ENCODE results near the gene OSBPL7. TPM values are rescaled to one million over a fixed set of nuclear protein-coding genes. Genes with fewer than 3 reads are reported as not detected.
A peak's percentile ranks its signal among the peaks of the same experiment; 100 is the strongest.

Gene OSBPL7
- total RNA-seq, 4 donors from 2014 or later, result 12.7 to 18.0 (median 14.7) TPM

GRCh38 chr17:47840742-47841487, 19.3 kb upstream of the OSBPL7 start, which contains the start of gene SCRN2:
Gene SCRN2 (minus strand): TSS chr17:47841273. CDS start chr17:47840843, 430 bp downstream.
- Histone ChIP-seq H3K4me3 (replicated peaks in 1 of 3) (peak within 1 kb of the TSS; percentile 50 to 77 (median 53)), H3K9me3 (no peaks in the 10 kb centered on the region), H3K27ac (peak within 1 kb of the TSS; percentile 34 to 63 (median 62)), H3K27me3 (no peaks in the 10 kb centered on the region), H3K4me1 (peaks cover 11 to 26% of the 10 kb centered on the region in 2 donors), H3K36me3 (peaks cover 6 to 11% of the 10 kb centered on the region in 2 donors)
- peak in 1 of 2 donors; percentile 59 for TF ChIP-seq POLR2A (IDR thresholded peaks at IDR 0.05)
- TF ChIP-seq CTCF (IDR thresholded peaks at IDR 0.05), result peak in 5 of 6 experiments; percentile 93 to 99 (median 98)
- peak; percentile 91 to 92 for DNase-seq
- WGBS, 2 donors, result 1 to 2% methylated on average over 15 to 31 of the region's 55 CpGs
- intact Hi-C loops (cut with DNase I), result loop anchor here (2.0 kb wide), 1 partner anchor 48 kb away; no protein-coding TSS in a partner anchor

- peak in 1 of 2 donors; percentile 36 for DNase-seq
Measured at GRCh38 chr17:47840001-47840741, 18.6 kb upstream of the OSBPL7 start.

GRCh38 chr17:47839071-47839470, 17.5 kb upstream of the OSBPL7 start:
- no peak for DNase-seq
- 88% methylated on average over 5 of the region's 5 CpGs for WGBS, 2 donors
- no peak overlapping the region for H3K27ac ChIP-seq
- TF ChIP-seq CTCF (IDR thresholded peaks at IDR 0.05) (no peak), POLR2A (IDR thresholded peaks at IDR 0.05) (no peak)
- H3K9me3 ChIP-seq, result no peaks in the 10 kb centered on the region
- H3K36me3 ChIP-seq, result peaks cover 6 to 11% of the 10 kb centered on the region in 2 donors
- peaks cover 11 to 26% of the 10 kb centered on the region in 2 donors for H3K4me1 ChIP-seq
- H3K27me3 ChIP-seq, result no peaks in the 10 kb centered on the region
- intact Hi-C loops (cut with DNase I), result no loop called here
- H3K4me3 ChIP-seq (replicated peaks in 1 of 3), result no peak overlapping the region

More at GRCh38 chr17:47840001-47840741, 18.6 kb upstream of the OSBPL7 start:
- Histone ChIP-seq H3K36me3 (peaks cover 6 to 11% of the 10 kb centered on the region in 2 donors), H3K27me3 (no peaks in the 10 kb centered on the region), H3K4me1 (peaks cover 11 to 26% of the 10 kb centered on the region in 2 donors), H3K9me3 (no peaks in the 10 kb centered on the region), H3K4me3 (replicated peaks in 1 of 3) (peak overlapping the region; percentile 50 to 77 (median 53)), H3K27ac (peak overlapping the region in 2 of 3 donors; percentile 62 to 63)
- intact Hi-C loops (cut with DNase I), result loop anchor here (2.0 kb wide), 1 partner anchor 49 kb away; no protein-coding TSS in a partner anchor
- 33 to 34% methylated on average over 17 of the region's 17 CpGs for WGBS, 2 donors
- no peak for TF ChIP-seq POLR2A (IDR thresholded peaks at IDR 0.05)
- TF ChIP-seq CTCF (IDR thresholded peaks at IDR 0.05), result no peak

GRCh38 chr17:47838636-47839035, 17.0 kb upstream of the OSBPL7 start:
- H3K4me1 ChIP-seq, result peaks cover 11 to 26% of the 10 kb centered on the region in 2 donors
- no peaks in the 10 kb centered on the region for H3K9me3 ChIP-seq
- no peak overlapping the region for H3K27ac ChIP-seq
- TF ChIP-seq POLR2A (IDR thresholded peaks at IDR 0.05), result no peak
- TF ChIP-seq CTCF (IDR thresholded peaks at IDR 0.05), result no peak
- no peak for DNase-seq
- peaks cover 6 to 11% of the 10 kb centered on the region in 2 donors for H3K36me3 ChIP-seq
- WGBS, 2 donors, result 96 to 97% methylated on average over 7 to 13 of the region's 13 CpGs
- intact Hi-C loops (cut with DNase I), result no loop called here
- no peaks in the 10 kb centered on the region for H3K27me3 ChIP-seq
- no peak overlapping the region for H3K4me3 ChIP-seq (replicated peaks in 1 of 3)
